ENCODE data around the gene MAPK14.
"Not testable (repeated sequence)": the region's sequence is repeated elsewhere in the genome, so short reads cannot be mapped to it uniquely, and the experiment has no call there.

Gene MAPK14

GRCh38 chr6:36029464-36029863 is 1.9 kb downstream of the MAPK14 start:
- H3K27me3 ChIP-seq (ENCODE audit: insufficient read depth, poor library complexity, severe bottlenecking), result no peaks in the 10 kb centered on the region
- peak overlapping the region; percentile 95 for H3K4me3 ChIP-seq (replicated peaks; ENCODE audit: insufficient read depth, low read length)
- peak; percentile 49 to 69 for DNase-seq (ENCODE audit: low read depth in 1 of 2, low spot score in 1 of 2)
- TF ChIP-seq POLR2AphosphoS5 (IDR thresholded peaks at IDR 0.05; ENCODE audit: low read depth) (no peak), REST (IDR thresholded peaks at IDR 0.05; ENCODE audit: insufficient replicate concordance, low read depth) (no peak)
- H3K27ac ChIP-seq (replicated peaks), result peak overlapping the region; percentile 94

- H3K27me3 ChIP-seq (ENCODE audit: insufficient read depth, poor library complexity, severe bottlenecking), result no peaks in the 10 kb centered on the region
- DNase-seq (ENCODE audit: low read depth in 1 of 2, low spot score in 1 of 2), result peak in 1 of 2 experiments; percentile 73
- H3K27ac ChIP-seq (replicated peaks), result peak overlapping the region; percentile 19
- TF ChIP-seq REST (IDR thresholded peaks at IDR 0.05; ENCODE audit: insufficient replicate concordance, low read depth) (no peak), GABPA (IDR thresholded peaks at IDR 0.05; ENCODE audit: low read depth) (no peak; the same call in 1 of the 2 replicates), CTCF (IDR thresholded peaks at IDR 0.05; ENCODE audit: insufficient read depth, low read length) (no peak), SPI1 (IDR thresholded peaks at IDR 0.05; ENCODE audit: borderline replicate concordance, low read depth) (peak; percentile 63; the same call in 1 of the 2 replicates), POLR2AphosphoS5 (IDR thresholded peaks at IDR 0.05; ENCODE audit: low read depth) (peak; percentile 54; the same call in 1 of the 2 replicates)
- H3K4me3 ChIP-seq (replicated peaks; ENCODE audit: insufficient read depth, low read length), result peak overlapping the region; percentile 12
Measured at GRCh38 chr6:36032261-36032660, 4.7 kb downstream of the MAPK14 start.

- H3K4me3 ChIP-seq (replicated peaks; ENCODE audit: insufficient read depth, low read length); H3K27me3 ChIP-seq (ENCODE audit: insufficient read depth, poor library complexity, severe bottlenecking); H3K27ac ChIP-seq (replicated peaks); DNase-seq (ENCODE audit: low read depth in 1 of 2, low spot score in 1 of 2): not testable (repeated sequence)
Measured at GRCh38 chr6:36033144-36033543, 5.5 kb downstream of the MAPK14 start.

GRCh38 chr6:36033935-36034334 is 6.3 kb downstream of the MAPK14 start:
- Histone ChIP-seq H3K27ac (replicated peaks) (no peak overlapping the region), H3K27me3 (ENCODE audit: insufficient read depth, poor library complexity, severe bottlenecking) (no peaks in the 10 kb centered on the region), H3K4me3 (replicated peaks; ENCODE audit: insufficient read depth, low read length) (no peak overlapping the region)
- TF ChIP-seq POLR2AphosphoS5 (IDR thresholded peaks at IDR 0.05; ENCODE audit: low read depth) (no peak), REST (IDR thresholded peaks at IDR 0.05; ENCODE audit: insufficient replicate concordance, low read depth) (no peak), GABPA (IDR thresholded peaks at IDR 0.05; ENCODE audit: low read depth) (no peak), CTCF (IDR thresholded peaks at IDR 0.05; ENCODE audit: insufficient read depth, low read length) (no peak), SPI1 (IDR thresholded peaks at IDR 0.05; ENCODE audit: borderline replicate concordance, low read depth) (no peak)
- peak in 1 of 2 experiments; percentile 42 for DNase-seq (ENCODE audit: low read depth in 1 of 2, low spot score in 1 of 2)
